ENCODE results near the gene DCAF10.
"Not testable (repeated sequence)": the region's sequence is repeated elsewhere in the genome, so short reads cannot be mapped to it uniquely, and the experiment has no call there.

- not testable (repeated sequence) for TF ChIP-seq CTCF (IDR thresholded peaks at IDR 0.05 in 8 of 11, conservative IDR thresholded peaks at IDR 0.05 in 3 of 11); POLR2A (IDR thresholded peaks at IDR 0.05)
These were observed 35.3 kb upstream of the DCAF10 start for GRCh38 chr9:37765263-37765662.
